Measurements from ENCODE around the gene RNF144A.

The RNF144A gene

GRCh38 chr2:7009207-7009911, 92.1 kb downstream of the RNF144A start:
- DNase-seq = no peak

DNA sequence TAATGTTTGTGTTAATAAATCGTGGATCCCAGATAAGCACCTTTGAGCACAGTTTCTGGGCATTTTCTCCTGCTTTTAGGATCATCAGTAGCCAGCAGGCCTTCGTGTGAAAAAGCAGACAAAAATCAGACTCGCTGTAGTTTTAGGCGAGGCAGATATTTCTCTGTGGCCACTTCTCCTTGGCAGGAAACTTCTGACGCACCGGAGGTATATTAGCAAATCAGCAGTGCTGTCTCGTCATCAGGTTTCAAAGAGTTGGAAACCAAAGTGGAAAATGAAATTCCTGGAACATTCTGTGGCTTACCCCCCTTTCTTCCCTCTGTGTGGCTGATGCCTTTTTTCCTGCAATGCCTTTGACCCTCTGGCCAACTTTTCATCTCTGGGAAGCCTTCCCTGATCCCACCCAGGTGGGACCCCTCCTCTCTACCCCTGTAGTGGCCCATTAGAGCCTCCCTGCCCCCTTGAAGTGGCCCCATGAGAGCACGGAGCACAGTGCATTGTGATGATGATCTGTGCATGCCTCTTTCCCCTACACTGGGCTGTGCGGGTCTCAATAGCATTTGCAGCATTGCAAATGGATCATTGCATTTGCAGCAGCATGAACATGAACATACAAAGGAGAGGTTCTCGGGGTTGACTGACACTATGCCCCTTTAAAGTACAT, 93.3 kb downstream of the RNF144A start:
- DNase-seq = no peak

- DNase-seq = no peak
Observed at GRCh38 chr2:7011356-7012083, 94.3 kb downstream of the RNF144A start.

DNA sequence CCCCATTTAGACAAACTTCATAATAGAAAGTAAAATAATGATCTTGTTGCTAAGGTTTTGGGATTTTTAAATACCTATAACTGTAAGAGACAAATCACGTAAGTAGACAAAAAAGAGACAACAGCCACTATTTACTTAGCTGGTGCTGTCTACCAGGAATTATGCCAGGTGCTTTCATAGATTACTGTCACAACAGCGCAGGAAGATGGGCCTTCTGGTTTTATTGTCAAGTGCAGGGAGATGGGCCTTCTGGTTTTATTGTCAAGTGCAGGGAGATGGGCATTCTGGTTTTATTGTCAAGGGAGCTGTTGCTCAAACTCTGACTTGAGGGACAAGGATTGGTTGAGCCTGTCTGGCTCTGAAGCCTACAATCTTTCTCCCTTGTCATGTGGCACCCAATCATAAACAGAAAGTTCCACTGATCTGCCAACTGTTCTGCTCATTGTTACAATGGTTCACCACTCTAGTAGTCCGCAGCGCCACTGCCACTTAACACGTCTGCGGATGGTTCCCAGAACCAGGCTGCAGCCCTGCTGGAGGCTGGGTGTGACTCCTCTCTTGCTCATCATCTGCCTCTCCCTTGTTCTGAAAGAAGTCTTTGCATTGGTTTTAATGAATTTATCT, 95.0 kb downstream of the RNF144A start:
- DNase-seq = no peak

DNA sequence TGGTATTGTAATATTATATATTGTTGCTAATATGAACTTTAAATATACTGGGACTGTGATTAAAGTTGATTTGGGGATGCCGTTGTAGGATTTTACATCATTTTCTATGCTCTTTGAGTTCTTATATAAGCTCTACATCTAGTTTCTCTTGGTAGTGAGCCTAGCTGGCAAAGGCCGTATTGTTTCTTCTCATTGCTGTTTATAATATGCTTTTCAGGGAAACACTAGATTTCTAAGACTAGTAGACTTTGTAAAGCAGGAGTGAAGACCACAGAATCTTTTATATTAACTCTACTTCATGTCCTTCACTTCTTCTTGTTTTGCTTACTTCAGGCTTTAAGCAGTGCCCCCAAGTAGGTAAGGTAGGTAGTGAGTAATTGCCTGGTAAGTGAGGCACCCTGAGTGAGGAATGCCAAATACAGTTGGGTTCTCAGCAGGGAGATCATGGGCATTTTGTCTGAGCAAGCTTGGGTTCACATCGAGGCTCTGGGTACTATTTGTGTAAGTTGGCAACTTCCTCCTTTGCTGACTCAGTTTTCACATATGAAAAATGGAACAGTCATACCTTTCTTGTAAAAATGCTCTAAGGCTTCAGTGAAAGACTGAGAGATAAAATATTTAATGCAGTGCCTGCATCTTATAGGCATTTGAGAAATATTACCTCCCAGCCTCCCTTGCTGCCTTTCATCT, 96.4 kb downstream of the RNF144A start:
- no peak for DNase-seq

- DNase-seq = peak; percentile 14
Observed at GRCh38 chr2:7014174-7014640, 97.0 kb downstream of the RNF144A start.

GRCh38 chr2:7015007-7015950, 98.1 kb downstream of the RNF144A start:
- DNase-seq = no peak

GRCh38 chr2:7016148-7016547, 98.9 kb downstream of the RNF144A start:
- no peak for DNase-seq

GRCh38 chr2:7016601-7017211, 99.5 kb downstream of the RNF144A start:
- DNase-seq = no peak

DNA sequence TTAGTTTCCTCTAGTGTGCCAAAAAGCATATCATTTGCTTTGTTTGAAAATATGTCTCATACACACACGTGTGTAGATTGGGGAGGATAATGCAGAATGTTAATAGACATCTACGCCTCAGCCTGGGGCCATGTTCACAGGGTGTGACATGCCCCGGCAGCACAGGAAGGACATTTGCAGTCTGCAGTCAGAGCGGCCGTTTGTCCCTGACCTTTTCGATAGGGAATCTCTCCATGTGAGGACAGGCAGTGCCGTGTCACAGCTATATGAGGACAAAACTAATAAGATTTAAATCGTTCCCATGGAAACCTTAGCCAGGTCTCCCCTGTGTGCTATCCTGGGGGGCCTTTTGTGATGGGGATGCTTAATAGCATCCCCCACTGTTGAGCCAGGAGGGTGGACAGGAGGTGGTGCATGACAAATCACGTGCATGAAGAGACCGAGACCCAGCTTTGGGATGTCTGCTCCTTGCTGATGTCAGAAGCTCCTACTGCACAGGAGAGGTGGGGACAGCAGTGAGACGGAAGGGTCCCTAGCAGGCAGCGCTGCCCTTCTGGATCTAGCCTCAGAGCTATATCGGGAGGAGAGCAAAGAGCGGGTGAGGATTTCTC, 100.6 kb downstream of the RNF144A start:
- DNase-seq = no peak

DNA sequence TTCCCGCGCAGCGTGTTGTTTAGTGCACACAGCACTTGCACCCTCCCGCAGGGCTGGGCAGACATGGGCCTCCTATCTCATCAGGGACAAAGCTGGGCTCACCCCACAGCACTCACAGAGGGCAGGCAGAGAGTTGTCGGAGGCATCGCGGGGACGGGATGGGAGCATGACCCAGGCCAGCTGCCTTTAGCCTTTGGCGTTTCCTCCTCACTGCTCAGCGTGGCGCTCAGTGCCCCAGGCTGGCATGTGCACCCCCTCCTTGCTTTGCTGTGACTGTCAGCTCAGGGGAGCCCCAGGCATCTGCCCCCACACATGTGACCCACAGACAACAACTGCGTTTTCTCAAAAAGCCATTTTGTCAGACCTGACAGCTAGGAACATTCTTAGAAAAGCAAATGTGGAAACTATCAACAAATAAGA, 101.1 kb downstream of the RNF144A start:
- DNase-seq = no peak

DNA sequence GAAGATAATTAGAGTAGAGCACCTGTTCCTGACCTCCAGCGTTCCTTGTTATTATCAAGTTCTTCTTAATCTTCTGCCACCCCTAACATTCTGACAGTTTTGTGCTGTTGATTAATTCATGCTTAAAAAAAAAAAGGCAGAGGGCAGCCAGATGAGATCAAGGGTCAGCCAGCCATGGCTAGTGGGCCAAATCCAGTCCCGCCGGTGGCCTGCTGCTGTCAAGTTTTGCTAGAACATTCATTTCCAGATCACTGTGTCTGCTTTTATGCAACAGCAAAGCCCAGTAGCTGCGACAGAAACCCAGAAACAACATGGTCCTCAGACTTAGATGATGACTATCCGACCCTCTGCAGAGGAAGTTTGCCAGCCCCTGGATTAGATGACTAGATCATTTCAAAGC, 101.6 kb downstream of the RNF144A start:
- no peak for DNase-seq

DNA sequence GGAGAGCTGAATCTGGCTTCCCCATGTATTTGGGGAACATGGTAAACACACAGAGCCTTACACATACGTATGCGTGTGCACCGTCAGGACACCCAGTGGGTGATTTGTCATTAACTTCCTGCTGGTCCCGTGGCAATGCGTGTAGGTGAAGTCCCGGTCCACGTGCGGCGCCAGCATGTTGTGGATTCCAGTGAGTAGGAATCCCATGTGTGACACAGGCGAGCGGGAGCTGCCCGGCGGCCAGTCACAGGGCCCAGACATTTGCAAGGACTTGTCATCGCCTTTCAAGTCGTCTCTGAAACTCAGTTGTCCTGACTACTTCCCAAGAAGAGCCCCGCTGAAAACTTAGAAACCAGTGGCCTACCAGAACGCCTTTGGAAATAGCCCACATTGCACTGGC, 102.0 kb downstream of the RNF144A start:
- no peak for DNase-seq

DNA sequence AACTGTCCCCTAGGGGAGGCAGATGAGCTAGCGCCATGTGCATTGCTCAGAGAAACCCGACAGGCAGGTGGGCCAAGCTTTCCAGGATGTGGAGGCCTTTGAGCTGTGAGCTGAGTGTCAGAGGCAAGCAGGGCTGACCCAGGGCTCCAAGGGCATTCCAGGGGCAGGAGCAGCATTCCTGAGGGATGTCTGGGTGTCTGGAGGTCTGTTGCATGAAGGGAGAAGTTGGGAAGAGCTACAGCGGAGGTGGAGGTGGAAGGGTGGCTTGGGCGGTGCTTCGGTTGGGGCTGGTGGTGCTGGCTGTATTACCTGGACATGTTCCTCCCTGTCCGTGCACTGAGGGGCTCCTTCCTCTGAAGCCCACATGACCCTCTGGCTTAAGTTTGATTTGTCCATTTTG, 102.8 kb downstream of the RNF144A start:
- no peak for DNase-seq

- DNase-seq = no peak
Observed at GRCh38 chr2:7020468-7020867, 103.3 kb downstream of the RNF144A start.

DNA sequence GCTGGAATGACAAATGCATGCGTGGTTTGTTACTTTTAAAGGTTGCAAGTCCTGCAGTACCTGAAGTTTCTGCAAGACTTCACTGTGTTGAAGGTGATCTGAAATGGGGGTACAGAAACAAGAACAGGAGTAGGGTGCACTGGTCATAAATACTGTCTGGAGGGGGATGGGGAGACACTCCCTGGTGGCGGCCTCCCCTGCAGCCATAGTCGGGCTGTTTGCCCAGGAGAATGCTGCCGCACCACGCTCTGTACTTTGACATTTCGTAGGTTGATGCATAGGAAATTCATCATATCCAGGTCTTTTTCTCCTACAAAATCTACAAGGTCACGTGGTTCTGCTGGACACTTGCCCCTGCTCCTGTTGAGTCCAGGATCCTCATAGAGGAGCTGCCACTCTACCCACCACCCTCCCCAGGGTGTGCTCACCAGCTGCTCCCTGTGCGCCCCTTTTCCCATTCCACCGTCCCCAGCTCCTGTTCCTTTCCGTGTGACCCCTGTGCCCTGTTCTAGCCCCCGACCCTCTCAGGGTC, 103.8 kb downstream of the RNF144A start:
- DNase-seq = no peak

DNA sequence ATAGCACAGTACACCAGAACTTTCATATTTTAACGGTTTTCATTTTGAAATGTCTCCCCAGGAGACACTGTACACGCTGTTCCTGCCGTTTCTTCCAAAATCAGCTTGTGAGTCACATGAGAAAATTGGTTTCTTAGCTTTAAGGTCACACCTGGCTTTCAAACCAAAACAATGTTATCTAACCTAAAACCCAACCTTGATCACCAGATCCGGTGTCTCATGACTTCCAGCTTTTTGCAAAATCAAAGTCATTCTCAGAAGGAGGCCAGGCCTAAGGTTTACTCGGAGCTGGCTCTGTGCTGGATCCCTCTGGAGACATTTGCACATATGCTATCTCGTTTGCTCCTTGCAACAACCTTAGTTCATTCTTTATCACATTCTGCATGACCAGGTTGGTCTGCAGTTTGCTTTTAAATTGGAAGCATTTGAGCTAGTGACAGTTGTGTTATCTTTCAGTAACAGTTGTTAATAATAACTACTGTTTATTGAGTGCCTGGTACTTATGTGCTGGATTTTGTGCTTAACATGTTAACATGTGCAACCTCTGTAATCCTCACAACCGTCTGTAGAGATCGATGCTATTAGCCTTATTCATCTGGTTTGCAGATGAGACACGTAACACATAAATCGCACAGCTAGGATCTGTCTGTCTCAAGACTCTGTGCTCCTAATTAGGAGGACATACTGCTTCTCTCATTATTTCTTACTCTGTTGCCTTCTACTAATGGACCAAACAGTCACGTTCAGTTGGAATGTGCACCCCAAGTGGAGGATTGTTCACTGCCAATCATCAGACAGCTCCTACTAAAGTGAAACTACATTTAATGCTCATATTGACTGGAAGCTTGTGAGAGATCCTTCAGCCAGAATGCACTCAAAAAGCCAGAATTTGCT, 105.5 kb downstream of the RNF144A start:
- no peak for DNase-seq

- no peak for DNase-seq
Observed at GRCh38 chr2:7023542-7023941, 106.3 kb downstream of the RNF144A start.

GRCh38 chr2:7024261-7024660, 107.0 kb downstream of the RNF144A start:
- no peak for DNase-seq
